Measurements from ENCODE around the gene OPA3.

- TF ChIP-seq CTCF (IDR thresholded peaks at IDR 0.05) = no peak
- no peak for TF ChIP-seq POLR2A (IDR thresholded peaks at IDR 0.05)
- TF ChIP-seq POLR2AphosphoS5 (IDR thresholded peaks at IDR 0.05; ENCODE audit: insufficient read depth in 1 of 2, low read depth in 1 of 2) = no peak
Observed at GRCh38 chr19:45578861-45579260, 5.7 kb downstream of the OPA3 start.
